HepG2 (cell line): ENCODE measurements around the gene TPCN2. TPM values are rescaled to one million over a fixed set of nuclear protein-coding genes. Genes with fewer than 3 reads are reported as not detected.

Experiments
- ATAC-seq: fragments of 200-7000 bp; cut with Tn5 transposase; 3 replicates; pipeline ENCODE4 v1.9.1; 2020; ENCODE audit warnings: mild to moderate bottlenecking, moderate library complexity
- BruUV-seq: library from RNA; stranded (reverse); fragments of 400-500 nt; replicated peaks from 2 replicates; lab custom pipeline; 2021; lab: Mats Ljungman, UMichigan
- CTCF ChIA-PET: fragments of 300-600 bp; formaldehyde crosslinking; extraction: SDS; loops from one replicate; lab custom pipeline; 2021; ENCODE audit warnings: low total read pairs, inconsistent platforms, low intra/inter-chr PET ratio; lab: Yijun Ruan, JAX
- POLR2A ChIA-PET: fragments of 350-600 bp; sonication (Branson Sonifier 250); formaldehyde crosslinking; loops from one replicate; lab custom pipeline; 2020; ENCODE audit warnings: antibody characterized with exemption, inconsistent platforms; lab: Yijun Ruan, JAX
- DNase-seq: peaks from one replicate; pipeline ENCODE4 v3.0.0-alpha.2; 2015; ENCODE audit warnings: low spot score
- FAIRE-seq: peaks from 3 replicates; lab custom pipeline; 2011; peaks lifted over from hg19 to GRCh38; lab: Jason Lieb, UNC
- H2AFZ ChIP-seq: one replicate; pipeline ENCODE4 v1.6.1; 2011; ENCODE audit warnings: low read length, inconsistent platforms
- H3K27ac ChIP-seq: fragments of 300-600 bp; 3 replicates; pipeline ENCODE4 v1.8.0; 2011; ENCODE audit warnings: mixed run types, mild to moderate bottlenecking, mixed read lengths, low read length, inconsistent platforms; ENCODE audit not compliant: insufficient read depth; ENCODE audit errors: extremely low read length
- H3K27me3 ChIP-seq, 2 experiments: fragments of 200-600 bp in 1 of 2; 2 replicates in 1 of 2; 3 replicates in 1 of 2; pipeline versions ENCODE4 v1.6.0 to v1.8.0; 2011; ENCODE audit warnings: low read length in 2 of 2, mild to moderate bottlenecking in 2 of 2, moderate library complexity in 2 of 2, inconsistent platforms in 1 of 2; ENCODE audit not compliant: insufficient read depth in 2 of 2, control insufficient read depth in 1 of 2
- H3K36me3 ChIP-seq, 2 experiments: fragments of 200-600 bp in 1 of 2; replicated peaks in 1 of 2; 2 replicates in 1 of 2; 3 replicates in 1 of 2; pipeline versions ENCODE4 v1.5.1 to v1.8.0; 2011; ENCODE audit warnings: low read length in 2 of 2, inconsistent platforms in 1 of 2; ENCODE audit not compliant: insufficient read depth in 2 of 2, control insufficient read depth in 1 of 2
- H3K4me1 ChIP-seq: 2 replicates; pipeline ENCODE4 v1.5.1; 2012; ENCODE audit warnings: low read length, inconsistent platforms; ENCODE audit not compliant: insufficient read depth
- H3K4me2 ChIP-seq: 2 replicates; pipeline ENCODE4 v1.6.0; 2011; ENCODE audit warnings: low read depth, low read length, inconsistent platforms
- H3K4me3 ChIP-seq, 3 experiments: fragments of 200-600 bp in 1 of 3; sonication (generic), shearing (Covaris generic) in 1 of 3; replicated peaks in 1 of 3; 2 replicates each; pipeline ENCODE4 v1.5.1; 2011 to 2016; ENCODE audit warnings: low read length in 3 of 3, inconsistent platforms in 2 of 3, low read depth in 2 of 3, mild to moderate bottlenecking in 2 of 3, control low read depth in 1 of 3, mixed read lengths in 1 of 3; ENCODE audit not compliant: insufficient read depth in 1 of 3
- H3K79me2 ChIP-seq: one replicate; pipeline ENCODE4 v1.6.1; 2011; ENCODE audit warnings: low read length, inconsistent platforms; ENCODE audit not compliant: insufficient read depth
- H3K9ac ChIP-seq: 2 replicates; pipeline ENCODE4 v1.6.0; 2011; ENCODE audit warnings: mild to moderate bottlenecking, low read depth, low read length, inconsistent platforms; ENCODE audit not compliant: insufficient read depth
- H3K9me3 ChIP-seq: 2 replicates; pipeline ENCODE4 v1.5.1; 2012; ENCODE audit warnings: mild to moderate bottlenecking, low read length
- H4K20me1 ChIP-seq: 2 replicates; pipeline ENCODE4 v1.6.0; 2011; ENCODE audit warnings: inconsistent platforms, mild to moderate bottlenecking, low read length, moderate library complexity; ENCODE audit not compliant: insufficient read depth
- CBFB ChIP-seq: sonication (generic); formaldehyde crosslinking; IDR thresholded peaks from 2 replicates; pipeline ENCODE4 v1.4.0; 2020; ENCODE audit warnings: missing genetic modification reagents
- MEIS2 ChIP-seq: sonication (generic); formaldehyde crosslinking; IDR thresholded peaks from 2 replicates; pipeline ENCODE4 v1.9.0; 2021; ENCODE audit warnings: mild to moderate bottlenecking, missing genetic modification reagents
- SNRNP70 ChIP-seq: fragments of 200-400 bp; formaldehyde crosslinking; IDR thresholded peaks from 2 replicates; pipeline ENCODE4 v1.6.1; 2017; ENCODE audit warnings: mild to moderate bottlenecking, low read depth, low read length, moderate library complexity
- ZFYVE20 ChIP-seq: sonication (generic); formaldehyde crosslinking; IDR thresholded peaks from 2 replicates; pipeline ENCODE4 v1.8.0; 2023; ENCODE audit warnings: low read depth, mild to moderate bottlenecking, moderate library complexity, missing genetic modification reagents, borderline replicate concordance
- ZNF382 ChIP-seq: sonication (generic); formaldehyde crosslinking; IDR thresholded peaks from 2 replicates; pipeline ENCODE4 v1.5.0; 2020; ENCODE audit warnings: missing genetic modification reagents, mild to moderate bottlenecking, borderline replicate concordance
- ZNF558 ChIP-seq: sonication (generic); formaldehyde crosslinking; IDR thresholded peaks from 2 replicates; pipeline ENCODE4 v1.9.0; 2022; ENCODE audit warnings: mild to moderate bottlenecking, missing genetic modification reagents, borderline replicate concordance
- ZNF580 ChIP-seq: IDR thresholded peaks from 2 replicates; pipeline ENCODE4 v1.6.1; 2016; ENCODE audit warnings: low read depth, borderline replicate concordance
- ZNF652 ChIP-seq: IDR thresholded peaks from 2 replicates; pipeline ENCODE4 v1.6.1; 2016; ENCODE audit warnings: low read depth, borderline replicate concordance
- ZNF7 ChIP-seq: IDR thresholded peaks from 2 replicates; pipeline ENCODE4 v1.6.1; 2016; ENCODE audit warnings: missing biosample characterization, missing genetic modification reagents
- ZSCAN20 ChIP-seq: sonication (generic); formaldehyde crosslinking; IDR thresholded peaks from 2 replicates; pipeline ENCODE4 v1.4.0; 2020; ENCODE audit warnings: missing genetic modification reagents, mild to moderate bottlenecking, borderline replicate concordance
- WGBS: methylation state at CpG from one replicate; pipeline ENCODE4 v1.1.6; 2017; ENCODE audit warnings: low lambda C conversion rate; 5-methylcytosine and 5-hydroxymethylcytosine counted together
- in situ Hi-C: cut with HindIII; loops from 2 replicates; pipeline ENCODE4 v1.10.0; 2017; ENCODE audit warnings: low pct_unique_long_range_greater_than_20kb; ENCODE audit not compliant: extremely low pct_ligation_motif_present
- intact Hi-C: fragments of 100-400 bp; cut with micrococcal nuclease; formaldehyde crosslinking; loops from one replicate; pipeline ENCODE4 v1.10.0; 2022; ENCODE audit not compliant: unreplicated experiment
- polyA plus RNA-seq, 8 experiments: library from polyadenylated mRNA; depleted of rRNA in 3 of 8; stranded (reverse) in 7 of 8; unstranded in 1 of 8; fragments of >200 nt; fragmentation: Illumina TruSeq in 4 of 8; extraction: Trizol in 4 of 8; gene quantifications; 2 replicates each; pipeline versions ENCODE4 v1.2.1 to v1.2.3, GENCODE V29; 2011 to 2016; ENCODE audit warnings: low read depth in 4 of 8, missing spikeins in 1 of 8, mixed read lengths in 1 of 8; ENCODE audit not compliant: insufficient read depth in 1 of 8
- total RNA-seq, 5 experiments: library from RNA; depleted of rRNA; stranded (reverse); fragments of >200 nt; fragmentation: Illumina TruSeq; extraction: Trizol; gene quantifications; 2 replicates each; pipeline ENCODE4 v1.2.3, GENCODE V29; 2016; ENCODE audit warnings: low read depth in 1 of 5
- TF ChIP-seq, protein P1 (sequence below): IDR thresholded peaks from 2 replicates; pipeline ENCODE4 v1.6.1; 2016; ENCODE audit warnings: missing compliant biosample characterization, missing genetic modification reagents, borderline replicate concordance

Gene TPCN2
- total and polyA plus RNA-seq, 2 of the 13 experiments (the other 11 are each of a cell fraction or from before 2014, with no cell fraction given), result 5.6 to 5.9 TPM

DNA sequence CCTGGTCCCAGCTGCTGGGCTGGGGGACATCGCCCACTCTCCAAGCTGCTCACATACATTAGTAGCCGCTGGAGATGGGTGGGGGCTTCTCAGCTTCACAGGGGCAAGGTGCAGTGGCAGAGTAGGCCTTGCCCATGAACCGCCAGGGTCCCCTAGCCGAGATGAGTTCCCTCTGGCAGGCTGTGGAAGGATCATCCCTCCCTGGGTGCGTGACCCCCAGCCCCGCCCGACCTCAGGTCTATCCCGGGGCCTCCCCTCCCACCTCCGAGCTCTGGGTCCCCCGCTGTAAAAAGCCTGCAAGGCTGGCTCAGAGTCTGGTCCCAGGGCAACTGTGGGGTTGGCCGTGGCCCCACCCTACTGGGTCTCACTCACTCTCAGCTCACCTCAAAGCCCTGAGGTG is 15.3 kb upstream of the TPCN2 start:
- Histone ChIP-seq H3K36me3 (no peaks in the 10 kb centered on the region), H2AFZ (no peak overlapping the region), H3K4me3 (no peak overlapping the region), H4K20me1 (no peaks in the 10 kb centered on the region), H3K4me2 (no peak overlapping the region), H3K79me2 (no peaks in the 10 kb centered on the region), H3K27ac (no peak overlapping the region), H3K27me3 (peaks cover 1 to 25% of the 10 kb centered on the region in 2 experiments), H3K4me1 (no peaks in the 10 kb centered on the region), H3K9me3 (no peaks in the 10 kb centered on the region), H3K9ac (no peak overlapping the region)
- ChIA-PET POLR2A (no interaction called here), CTCF (no interaction called here)
- 10% methylated on average over 7 of the region's 11 CpGs for WGBS
- BruUV-seq, result no TSS peak
- DNase-seq (no peak), ATAC-seq (no peak; the same call in 2 of the 3 replicates), FAIRE-seq (no peak)
- in situ Hi-C loops, result no loop called here
- intact Hi-C loops, result no loop called here
- no peak for TF ChIP-seq ZNF580
- TF ChIP-seq ZNF558 (CRISPR knock-in tag), result no peak
- TF ChIP-seq, protein P1, sequence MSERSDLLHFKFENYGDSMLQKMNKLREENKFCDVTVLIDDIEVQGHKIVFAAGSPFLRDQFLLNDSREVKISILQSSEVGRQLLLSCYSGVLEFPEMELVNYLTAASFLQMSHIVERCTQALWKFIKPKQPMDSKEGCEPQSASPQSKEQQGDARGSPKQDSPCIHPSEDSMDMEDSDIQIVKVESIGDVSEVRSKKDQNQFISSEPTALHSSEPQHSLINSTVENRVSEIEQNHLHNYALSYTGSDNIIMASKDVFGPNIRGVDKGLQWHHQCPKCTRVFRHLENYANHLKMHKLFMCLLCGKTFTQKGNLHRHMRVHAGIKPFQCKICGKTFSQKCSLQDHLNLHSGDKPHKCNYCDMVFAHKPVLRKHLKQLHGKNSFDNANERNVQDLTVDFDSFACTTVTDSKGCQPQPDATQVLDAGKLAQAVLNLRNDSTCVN (CRISPR knock-in tag), result no peak
- no peak for TF ChIP-seq ZFYVE20
- no peak for TF ChIP-seq MEIS2 (CRISPR knock-in tag)
- TF ChIP-seq ZNF652 (CRISPR knock-in tag), result no peak
- no peak for TF ChIP-seq CBFB (CRISPR knock-in tag)
- no peak for TF ChIP-seq ZNF7 (CRISPR knock-in tag)
- no peak for TF ChIP-seq ZSCAN20 (CRISPR knock-in tag)
- TF ChIP-seq ZNF382 (CRISPR knock-in tag), result no peak
- no peak for TF ChIP-seq SNRNP70
- TF ChIP-seq, all 625 proteins: peak for 0
